22Rv1 (cell line): ENCODE measurements around the gene AREL1.

Experiments used
- ZFX ChIP-seq: fragments of 450-650 bp; IDR thresholded peaks from 2 replicates; pipeline ENCODE4 v1.6.1; 2017; ENCODE audit warnings: antibody characterized with exemption, borderline replicate concordance
- TF ChIP-seq, protein P1 (sequence below): fragments of 450-650 bp; IDR thresholded peaks from 2 replicates; pipeline ENCODE4 v1.5.1; 2017; ENCODE audit warnings: mild to moderate bottlenecking

DNA sequence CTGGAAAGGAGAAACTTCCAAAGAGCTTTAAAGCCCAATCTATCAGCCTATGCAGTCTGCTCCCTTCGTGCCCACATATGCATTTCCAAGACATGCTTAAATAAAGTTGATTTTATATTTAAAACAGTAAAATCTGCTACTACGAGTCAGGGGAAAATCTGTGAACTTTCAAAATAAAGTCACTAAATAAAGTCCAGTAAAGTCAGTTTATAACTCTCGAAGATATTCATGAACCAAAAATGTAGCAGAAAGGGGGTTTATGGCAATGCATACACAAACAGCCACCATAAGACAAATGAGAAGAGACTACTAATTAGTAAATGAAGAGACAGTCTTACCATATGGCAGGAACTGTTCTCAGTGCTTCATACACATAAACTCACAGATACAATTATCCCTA lies 19.7 kb downstream of the AREL1 start:
- TF ChIP-seq, protein P1, sequence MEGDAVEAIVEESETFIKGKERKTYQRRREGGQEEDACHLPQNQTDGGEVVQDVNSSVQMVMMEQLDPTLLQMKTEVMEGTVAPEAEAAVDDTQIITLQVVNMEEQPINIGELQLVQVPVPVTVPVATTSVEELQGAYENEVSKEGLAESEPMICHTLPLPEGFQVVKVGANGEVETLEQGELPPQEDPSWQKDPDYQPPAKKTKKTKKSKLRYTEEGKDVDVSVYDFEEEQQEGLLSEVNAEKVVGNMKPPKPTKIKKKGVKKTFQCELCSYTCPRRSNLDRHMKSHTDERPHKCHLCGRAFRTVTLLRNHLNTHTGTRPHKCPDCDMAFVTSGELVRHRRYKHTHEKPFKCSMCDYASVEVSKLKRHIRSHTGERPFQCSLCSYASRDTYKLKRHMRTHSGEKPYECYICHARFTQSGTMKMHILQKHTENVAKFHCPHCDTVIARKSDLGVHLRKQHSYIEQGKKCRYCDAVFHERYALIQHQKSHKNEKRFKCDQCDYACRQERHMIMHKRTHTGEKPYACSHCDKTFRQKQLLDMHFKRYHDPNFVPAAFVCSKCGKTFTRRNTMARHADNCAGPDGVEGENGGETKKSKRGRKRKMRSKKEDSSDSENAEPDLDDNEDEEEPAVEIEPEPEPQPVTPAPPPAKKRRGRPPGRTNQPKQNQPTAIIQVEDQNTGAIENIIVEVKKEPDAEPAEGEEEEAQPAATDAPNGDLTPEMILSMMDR = no peak
- TF ChIP-seq ZFX = no peak
